CD4-positive, alpha-beta T cell treated with Interleukin-15 for 1 hour (primary cell): Measurements from ENCODE around the gene ENPP3.
"Not testable (repeated sequence)": the region's sequence is repeated elsewhere in the genome, so short reads cannot be mapped to it uniquely, and the experiment has no call there.

Source experiments
- DNase-seq: peaks from one replicate; pipeline ENCODE4 v3.0.0-alpha.2; 2020

ENPP3 gene

GRCh38 chr6:131741688-131742393 is 104.7 kb downstream of the ENPP3 start:
- DNase-seq, result no peak

- DNase-seq, result no peak
Observed at GRCh38 chr6:131744432-131745287, 107.6 kb downstream of the ENPP3 start.

GRCh38 chr6:131745476-131745875 is 108.4 kb downstream of the ENPP3 start:
- DNase-seq, result no peak

GRCh38 chr6:131747821-131748353 is 110.8 kb downstream of the ENPP3 start:
- DNase-seq, result no peak

GRCh38 chr6:131749023-131749422 is 111.9 kb downstream of the ENPP3 start:
- no peak for DNase-seq

- DNase-seq, result not testable (repeated sequence)
Observed at GRCh38 chr6:131751012-131751715, 114.1 kb downstream of the ENPP3 start.

GRCh38 chr6:131754088-131754487 is 117.0 kb downstream of the ENPP3 start:
- DNase-seq, result no peak

- DNase-seq, result no peak
Observed at GRCh38 chr6:131754715-131755567, 117.8 kb downstream of the ENPP3 start.

GRCh38 chr6:131755597-131755996 is 118.5 kb downstream of the ENPP3 start:
- DNase-seq, result no peak

- DNase-seq, result no peak
Observed at GRCh38 chr6:131756039-131756438, 118.9 kb downstream of the ENPP3 start.

- no peak for DNase-seq
Observed at GRCh38 chr6:131758920-131759319, 121.8 kb downstream of the ENPP3 start.

GRCh38 chr6:131761060-131761761 is 124.1 kb downstream of the ENPP3 start:
- no peak for DNase-seq

- no peak for DNase-seq
Observed at GRCh38 chr6:131761762-131762067, 124.6 kb downstream of the ENPP3 start.

GRCh38 chr6:131762984-131763383 is 125.9 kb downstream of the ENPP3 start:
- DNase-seq, result no peak

GRCh38 chr6:131763749-131764148 is 126.6 kb downstream of the ENPP3 start:
- no peak for DNase-seq

GRCh38 chr6:131764350-131764749 is 127.2 kb downstream of the ENPP3 start:
- DNase-seq, result no peak

- no peak for DNase-seq
Observed at GRCh38 chr6:131765081-131765803, 128.1 kb downstream of the ENPP3 start.

GRCh38 chr6:131765804-131766135 is 128.7 kb downstream of the ENPP3 start:
- no peak for DNase-seq

GRCh38 chr6:131766631-131767030 is 129.5 kb downstream of the ENPP3 start:
- DNase-seq, result no peak

GRCh38 chr6:131768964-131769363 is 131.9 kb downstream of the ENPP3 start:
- DNase-seq, result no peak
